Upper lobe of right lung (tissue), 1 donor: ENCODE data around the gene INCENP. TPM values are rescaled to one million over a fixed set of nuclear protein-coding genes. Genes with fewer than 3 reads are reported as not detected.

ENCODE experiments used
- ATAC-seq: fragments of 200-7000 bp; cut with Tn5 transposase; one replicate; pipeline ENCODE4 v1.9.1; 2020; ENCODE audit warnings: mild to moderate bottlenecking, moderate library complexity
- DNase-seq: peaks from one replicate; pipeline ENCODE4 v3.0.0-alpha.2; 2020
- H3K27ac ChIP-seq: fragments of 200-600 bp; one replicate; pipeline ENCODE4 v1.8.0; 2022
- H3K27me3 ChIP-seq: fragments of 200-600 bp; one replicate; pipeline ENCODE4 v1.8.0; 2022; ENCODE audit warnings: mild to moderate bottlenecking
- H3K36me3 ChIP-seq: fragments of 200-600 bp; one replicate; pipeline ENCODE4 v1.8.0; 2022
- H3K4me1 ChIP-seq: fragments of 200-600 bp; one replicate; pipeline ENCODE4 v1.8.0; 2022
- H3K4me3 ChIP-seq: fragments of 200-600 bp; one replicate; pipeline ENCODE4 v1.8.0; 2022; ENCODE audit warnings: mild to moderate bottlenecking
- H3K9me3 ChIP-seq: fragments of 200-600 bp; one replicate; pipeline ENCODE4 v1.8.0; 2022
- intact Hi-C: fragments of 100-400 bp; cut with DNase I; formaldehyde crosslinking; loops from one replicate; pipeline ENCODE4 v1.11.0; 2022
- total RNA-seq: library from RNA; stranded (reverse); fragmentation: NEBNext Ultra II Directional; extraction: Animal tissue kit (Norgen Biotek cat#: 25700); gene quantifications from one replicate; pipeline ENCODE4 v1.2.1, GENCODE V29; 2021
- TF ChIP-seq, protein P1 (sequence below): fragments of 200-600 bp; IDR thresholded peaks from one replicate; pipeline ENCODE4 v1.8.0; 2022; ENCODE audit warnings: antibody characterized with exemption
- donor health status: DM: no; HTN: yes; CAD: no; lungs with severe emphysema.

INCENP gene
- total RNA-seq, 1 donor from 2014 or later = 19.5 TPM

GRCh38 chr11:62149986-62150886, 26.4 kb downstream of the INCENP start:
- H3K4me3 ChIP-seq = no peak overlapping the region
- H3K36me3 ChIP-seq = peaks cover 65% of the 10 kb centered on the region
- peak; percentile 13 for ATAC-seq
- H3K9me3 ChIP-seq = no peaks in the 10 kb centered on the region
- H3K27me3 ChIP-seq = no peaks in the 10 kb centered on the region
- TF ChIP-seq, protein P1, sequence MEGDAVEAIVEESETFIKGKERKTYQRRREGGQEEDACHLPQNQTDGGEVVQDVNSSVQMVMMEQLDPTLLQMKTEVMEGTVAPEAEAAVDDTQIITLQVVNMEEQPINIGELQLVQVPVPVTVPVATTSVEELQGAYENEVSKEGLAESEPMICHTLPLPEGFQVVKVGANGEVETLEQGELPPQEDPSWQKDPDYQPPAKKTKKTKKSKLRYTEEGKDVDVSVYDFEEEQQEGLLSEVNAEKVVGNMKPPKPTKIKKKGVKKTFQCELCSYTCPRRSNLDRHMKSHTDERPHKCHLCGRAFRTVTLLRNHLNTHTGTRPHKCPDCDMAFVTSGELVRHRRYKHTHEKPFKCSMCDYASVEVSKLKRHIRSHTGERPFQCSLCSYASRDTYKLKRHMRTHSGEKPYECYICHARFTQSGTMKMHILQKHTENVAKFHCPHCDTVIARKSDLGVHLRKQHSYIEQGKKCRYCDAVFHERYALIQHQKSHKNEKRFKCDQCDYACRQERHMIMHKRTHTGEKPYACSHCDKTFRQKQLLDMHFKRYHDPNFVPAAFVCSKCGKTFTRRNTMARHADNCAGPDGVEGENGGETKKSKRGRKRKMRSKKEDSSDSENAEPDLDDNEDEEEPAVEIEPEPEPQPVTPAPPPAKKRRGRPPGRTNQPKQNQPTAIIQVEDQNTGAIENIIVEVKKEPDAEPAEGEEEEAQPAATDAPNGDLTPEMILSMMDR = no peak
- DNase-seq = peak; percentile 51
- H3K27ac ChIP-seq = no peak overlapping the region
- H3K4me1 ChIP-seq = no peaks in the 10 kb centered on the region
- intact Hi-C loops = no loop called here

DNA sequence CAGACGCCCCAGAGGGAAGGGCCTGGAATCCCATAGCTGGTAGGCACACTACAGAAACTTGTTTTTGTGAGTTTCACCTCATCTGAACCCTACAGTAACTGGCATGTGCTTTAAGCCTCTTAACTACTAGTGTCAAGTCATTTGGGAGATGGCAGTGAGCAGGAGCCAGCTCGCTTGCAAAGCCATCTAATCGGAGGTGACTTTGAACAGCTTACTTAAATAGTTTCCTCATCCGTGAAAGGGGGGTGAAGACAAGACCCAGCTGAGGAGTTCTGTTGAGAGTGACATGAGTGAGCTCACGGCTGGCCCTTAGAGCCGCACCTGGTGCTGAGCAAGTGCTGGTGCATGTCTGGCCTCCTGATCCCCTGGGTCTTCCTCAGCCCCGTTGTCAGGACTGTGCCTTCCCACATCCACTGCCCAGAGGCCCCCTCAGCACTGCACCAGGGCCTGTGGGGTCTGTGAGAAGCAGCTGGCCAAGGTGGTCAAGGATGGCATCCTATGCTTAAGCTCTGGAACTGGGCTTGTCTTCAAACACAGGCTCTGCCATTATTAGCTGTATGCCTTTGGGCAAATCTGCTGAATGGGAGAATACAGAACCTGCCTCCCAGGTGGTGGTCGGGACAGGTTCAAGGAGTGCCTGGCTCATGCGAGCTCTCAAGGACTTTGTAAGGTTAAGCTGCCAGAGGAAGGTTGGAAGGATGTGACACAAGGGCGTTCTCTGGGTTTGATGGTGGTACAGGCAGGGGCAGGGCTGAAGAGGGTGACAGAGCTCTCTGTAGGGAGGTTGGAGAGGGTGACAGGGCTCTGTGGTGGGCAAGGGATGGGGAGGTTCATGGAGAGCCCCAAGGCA, 27.3 kb downstream of the INCENP start:
- TF ChIP-seq, protein P1 = no peak
- Histone ChIP-seq H3K36me3 (peaks cover 58% of the 10 kb centered on the region), H3K27me3 (no peaks in the 10 kb centered on the region), H3K9me3 (no peaks in the 10 kb centered on the region), H3K4me1 (no peaks in the 10 kb centered on the region), H3K27ac (no peak overlapping the region), H3K4me3 (no peak overlapping the region)
- DNase-seq (peak; percentile 26), ATAC-seq (no peak)
- intact Hi-C loops = no loop called here

DNA sequence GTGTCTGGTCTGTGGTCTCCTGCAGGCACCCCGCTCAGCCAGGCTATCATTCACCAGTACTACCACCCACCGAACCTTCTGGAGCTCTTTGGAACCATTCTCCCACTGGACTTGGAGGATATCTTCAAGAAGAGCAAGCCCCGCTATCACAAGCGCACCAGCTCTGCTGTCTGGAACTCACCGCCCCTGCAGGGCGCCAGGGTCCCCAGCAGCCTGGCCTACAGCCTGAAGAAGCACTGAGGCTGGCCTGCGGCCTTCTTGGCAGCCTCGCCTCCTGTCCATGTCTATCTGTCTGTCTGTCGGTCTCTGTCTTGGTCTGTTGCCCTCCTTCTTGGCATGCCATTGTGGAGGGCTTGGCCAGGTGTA, 27.9 kb downstream of the INCENP start:
- intact Hi-C loops = no loop called here
- H3K9me3 ChIP-seq = no peaks in the 10 kb centered on the region
- TF ChIP-seq, protein P1 = no peak
- H3K4me3 ChIP-seq = no peak overlapping the region
- peaks cover 52% of the 10 kb centered on the region for H3K36me3 ChIP-seq
- no peak overlapping the region for H3K27ac ChIP-seq
- peak; percentile 52 for DNase-seq
- no peaks in the 10 kb centered on the region for H3K4me1 ChIP-seq
- no peaks in the 10 kb centered on the region for H3K27me3 ChIP-seq
- no peak for ATAC-seq

- Histone ChIP-seq H3K9me3 (no peaks in the 10 kb centered on the region), H3K36me3 (peaks cover 45% of the 10 kb centered on the region), H3K4me3 (no peak overlapping the region), H3K4me1 (no peaks in the 10 kb centered on the region), H3K27me3 (no peaks in the 10 kb centered on the region), H3K27ac (no peak overlapping the region)
- ATAC-seq (no peak), DNase-seq (peak; percentile 35)
- intact Hi-C loops = no loop called here
- TF ChIP-seq, protein P1 = no peak
Measured at GRCh38 chr11:62152245-62153086, 28.7 kb downstream of the INCENP start.

- no peaks in the 10 kb centered on the region for H3K9me3 ChIP-seq
- intact Hi-C loops = no loop called here
- H3K27ac ChIP-seq = no peak overlapping the region
- no peaks in the 10 kb centered on the region for H3K4me1 ChIP-seq
- H3K36me3 ChIP-seq = peaks cover 42% of the 10 kb centered on the region
- DNase-seq (no peak), ATAC-seq (no peak)
- TF ChIP-seq, protein P1 = no peak
- H3K4me3 ChIP-seq = no peak overlapping the region
- H3K27me3 ChIP-seq = no peaks in the 10 kb centered on the region
Measured at GRCh38 chr11:62153087-62153395, 29.2 kb downstream of the INCENP start.
